BE2C (cell line): ENCODE data around the gene PDE9A.

Source experiments
- DNase-seq: peaks from one replicate; pipeline ENCODE4 v3.0.0-alpha.2; 2020
- H3K27me3 ChIP-seq: fragments of 250-450 bp; sonication (Bioruptor Pico); 2 replicates; pipeline ENCODE4 v1.5.1; 2020; ENCODE audit warnings: mild to moderate bottlenecking
- H3K36me3 ChIP-seq: fragments of 250-450 bp; sonication (Bioruptor Pico); 2 replicates; pipeline ENCODE4 v1.5.1; 2020; ENCODE audit warnings: mild to moderate bottlenecking
- H3K4me1 ChIP-seq: fragments of 250-450 bp; sonication (Bioruptor Pico); 2 replicates; pipeline ENCODE4 v1.5.1; 2020
- H3K4me3 ChIP-seq: 2 replicates; pipeline ENCODE4 v1.5.1; 2011; ENCODE audit warnings: low read depth, low read length
- H3K9me3 ChIP-seq: fragments of 250-450 bp; sonication (Bioruptor Pico); 2 replicates; pipeline ENCODE4 v1.5.1; 2020
- TF ChIP-seq, protein P1 (sequence below): IDR thresholded peaks from 2 replicates; pipeline ENCODE4 v1.5.1; 2012; ENCODE audit warnings: mild to moderate bottlenecking, low read depth, low read length

Gene PDE9A

DNA sequence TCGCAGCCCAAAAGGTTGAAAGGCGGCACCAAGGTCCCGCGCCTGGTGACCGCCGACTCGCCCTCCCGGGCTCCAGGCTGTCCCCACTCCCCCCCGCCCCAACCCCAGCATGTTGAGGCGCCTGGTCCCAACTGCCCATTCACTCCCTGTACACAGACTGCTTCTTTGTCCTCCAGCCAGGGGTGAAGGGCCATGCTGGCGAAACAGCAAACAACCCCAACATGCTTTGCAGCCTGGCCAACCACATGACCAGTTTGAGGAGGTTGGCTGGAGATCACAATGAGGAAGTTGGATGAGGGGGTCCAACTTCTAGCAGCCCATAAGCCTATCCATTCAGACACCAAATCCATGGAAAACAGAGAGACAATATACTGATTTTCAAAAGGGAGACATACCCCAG lies 13.5 kb downstream of the PDE9A start:
- TF ChIP-seq, protein P1, sequence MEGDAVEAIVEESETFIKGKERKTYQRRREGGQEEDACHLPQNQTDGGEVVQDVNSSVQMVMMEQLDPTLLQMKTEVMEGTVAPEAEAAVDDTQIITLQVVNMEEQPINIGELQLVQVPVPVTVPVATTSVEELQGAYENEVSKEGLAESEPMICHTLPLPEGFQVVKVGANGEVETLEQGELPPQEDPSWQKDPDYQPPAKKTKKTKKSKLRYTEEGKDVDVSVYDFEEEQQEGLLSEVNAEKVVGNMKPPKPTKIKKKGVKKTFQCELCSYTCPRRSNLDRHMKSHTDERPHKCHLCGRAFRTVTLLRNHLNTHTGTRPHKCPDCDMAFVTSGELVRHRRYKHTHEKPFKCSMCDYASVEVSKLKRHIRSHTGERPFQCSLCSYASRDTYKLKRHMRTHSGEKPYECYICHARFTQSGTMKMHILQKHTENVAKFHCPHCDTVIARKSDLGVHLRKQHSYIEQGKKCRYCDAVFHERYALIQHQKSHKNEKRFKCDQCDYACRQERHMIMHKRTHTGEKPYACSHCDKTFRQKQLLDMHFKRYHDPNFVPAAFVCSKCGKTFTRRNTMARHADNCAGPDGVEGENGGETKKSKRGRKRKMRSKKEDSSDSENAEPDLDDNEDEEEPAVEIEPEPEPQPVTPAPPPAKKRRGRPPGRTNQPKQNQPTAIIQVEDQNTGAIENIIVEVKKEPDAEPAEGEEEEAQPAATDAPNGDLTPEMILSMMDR: no peak
- H3K36me3 ChIP-seq: no peaks in the 10 kb centered on the region; the same call in 1 of the 2 replicates
- H3K9me3 ChIP-seq: no peaks in the 10 kb centered on the region
- peaks cover 10% of the 10 kb centered on the region for H3K4me1 ChIP-seq
- no peaks in the 10 kb centered on the region for H3K27me3 ChIP-seq
- DNase-seq: no peak
- no peak overlapping the region for H3K4me3 ChIP-seq

GRCh38 chr21:42668298-42668992 lies 15.0 kb downstream of the PDE9A start:
- no peak for DNase-seq
- no peaks in the 10 kb centered on the region for H3K27me3 ChIP-seq
- no peaks in the 10 kb centered on the region; the same call in 1 of the 2 replicates for H3K36me3 ChIP-seq
- no peak overlapping the region for H3K4me3 ChIP-seq
- H3K9me3 ChIP-seq: no peaks in the 10 kb centered on the region
- peaks cover 10% of the 10 kb centered on the region for H3K4me1 ChIP-seq
- TF ChIP-seq, protein P1: no peak

GRCh38 chr21:42669041-42669440 lies 15.6 kb downstream of the PDE9A start:
- H3K4me1 ChIP-seq: peaks cover 12% of the 10 kb centered on the region
- TF ChIP-seq, protein P1: no peak
- no peak overlapping the region for H3K4me3 ChIP-seq
- no peaks in the 10 kb centered on the region for H3K9me3 ChIP-seq
- H3K36me3 ChIP-seq: no peaks in the 10 kb centered on the region; the same call in 1 of the 2 replicates
- no peak for DNase-seq
- H3K27me3 ChIP-seq: no peaks in the 10 kb centered on the region

- Histone ChIP-seq H3K36me3 (no peaks in the 10 kb centered on the region; the same call in 1 of the 2 replicates), H3K4me3 (no peak overlapping the region), H3K4me1 (peaks cover 12% of the 10 kb centered on the region), H3K27me3 (no peaks in the 10 kb centered on the region), H3K9me3 (no peaks in the 10 kb centered on the region)
- TF ChIP-seq, protein P1: no peak
- no peak for DNase-seq
Observed at GRCh38 chr21:42670058-42670880, 16.8 kb downstream of the PDE9A start.

DNA sequence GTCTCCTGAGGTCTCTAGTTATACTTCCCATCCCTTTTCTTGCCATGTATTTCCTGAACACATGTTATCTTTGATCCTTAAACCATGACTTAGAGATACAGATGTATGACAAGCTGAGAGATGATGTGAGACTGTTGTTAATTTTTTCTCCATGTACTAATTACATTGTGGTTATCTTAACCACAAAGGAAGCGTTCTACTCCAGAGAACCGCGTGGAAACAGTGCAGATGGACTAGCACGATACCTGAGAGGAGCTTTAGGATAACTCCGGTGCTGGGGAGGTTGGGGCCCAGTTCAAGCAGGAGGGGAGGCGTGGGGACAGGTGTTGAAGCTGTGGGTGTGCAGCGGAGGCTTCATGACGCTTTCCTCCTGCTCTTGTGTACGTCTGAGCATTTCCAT lies 17.5 kb downstream of the PDE9A start:
- Histone ChIP-seq H3K27me3 (no peaks in the 10 kb centered on the region), H3K4me3 (no peak overlapping the region), H3K9me3 (no peaks in the 10 kb centered on the region), H3K36me3 (no peaks in the 10 kb centered on the region; the same call in 1 of the 2 replicates), H3K4me1 (peaks cover 17% of the 10 kb centered on the region)
- TF ChIP-seq, protein P1: no peak
- DNase-seq: no peak
